NB4 (cell line): ENCODE data around the gene PRR14.

ENCODE experiments used
- DNase-seq: peaks from one replicate; pipeline ENCODE4 v3.0.0; 2010; ENCODE audit warnings: low read depth
- H3K4me3 ChIP-seq: one replicate; pipeline ENCODE4 v1.5.1; 2011; ENCODE audit warnings: mild to moderate bottlenecking, low read depth, low read length, moderate library complexity
- CTCF ChIP-seq: IDR thresholded peaks from one replicate; pipeline ENCODE4 v1.5.1; 2012; ENCODE audit warnings: low read depth, low read length
- MAX ChIP-seq: IDR thresholded peaks from 2 replicates; pipeline ENCODE4 v1.6.1; 2011; ENCODE audit warnings: low read depth, low read length
- MYC ChIP-seq: IDR thresholded peaks from 2 replicates; pipeline ENCODE4 v1.6.1; 2011; ENCODE audit warnings: low read depth, low read length
- POLR2A ChIP-seq: IDR thresholded peaks from 2 replicates; pipeline ENCODE4 v1.6.1; 2011; ENCODE audit warnings: mild to moderate bottlenecking; ENCODE audit not compliant: insufficient read length; ENCODE audit errors: extremely low read depth

PRR14 gene

GRCh38 chr16:30666681-30667080, 15.9 kb downstream of the PRR14 start:
- no peak for DNase-seq
- TF ChIP-seq MYC (no peak), POLR2A (no peak), MAX (no peak), CTCF (no peak)
- no peak overlapping the region for H3K4me3 ChIP-seq

GRCh38 chr16:30667361-30667905, 16.7 kb downstream of the PRR14 start:
- H3K4me3 ChIP-seq, result no peak overlapping the region
- no peak for DNase-seq
- TF ChIP-seq MAX (no peak), POLR2A (no peak)

GRCh38 chr16:30668393-30668792, 17.6 kb downstream of the PRR14 start:
- DNase-seq, result no peak
- no peak overlapping the region for H3K4me3 ChIP-seq
- TF ChIP-seq MAX (no peak), MYC (no peak), POLR2A (no peak), CTCF (no peak)

GRCh38 chr16:30669026-30669902, 18.5 kb downstream of the PRR14 start:
- H3K4me3 ChIP-seq, result no peak overlapping the region
- no peak for DNase-seq
- TF ChIP-seq MAX (no peak), MYC (no peak), CTCF (no peak), POLR2A (no peak)

- no peak for TF ChIP-seq CTCF
- TF ChIP-seq MAX, result no peak
- TF ChIP-seq POLR2A, result no peak
- no peak for TF ChIP-seq MYC
- no peak overlapping the region for H3K4me3 ChIP-seq
- no peak for DNase-seq
Measured at GRCh38 chr16:30669903-30670824, 19.4 kb downstream of the PRR14 start.
